HUES6 (cell line): ENCODE measurements around the gene FN3KRP.

Experiments
- H3K27ac ChIP-seq: 2 replicates; pipeline ENCODE4 v1.7.0; 2013; ENCODE audit warnings: low read depth, mild to moderate bottlenecking, low read length, inconsistent platforms
- H3K27me3 ChIP-seq: 2 replicates; pipeline ENCODE4 v1.6.1; 2013; ENCODE audit warnings: low read length; ENCODE audit not compliant: control insufficient read depth, insufficient read depth
- H3K36me3 ChIP-seq: 2 replicates; pipeline ENCODE4 v1.6.1; 2013; ENCODE audit warnings: low read length; ENCODE audit not compliant: control insufficient read depth, insufficient read depth
- H3K4me1 ChIP-seq: 2 replicates; pipeline ENCODE4 v1.6.1; 2013; ENCODE audit warnings: low read length; ENCODE audit not compliant: control insufficient read depth, insufficient read depth
- H3K4me3 ChIP-seq: 2 replicates; pipeline ENCODE4 v1.5.1; 2013; ENCODE audit warnings: low read depth, low read length
- H3K9ac ChIP-seq: one replicate; pipeline ENCODE4 v1.6.1; 2013; ENCODE audit warnings: mild to moderate bottlenecking, low read length
- H3K9me3 ChIP-seq: 2 replicates; pipeline ENCODE4 v1.6.1; 2013; ENCODE audit warnings: low read depth, low read length; ENCODE audit not compliant: control insufficient read depth, insufficient read depth

FN3KRP gene

GRCh38 chr17:82713071-82713723 is 3.3 kb upstream of the FN3KRP start:
- Histone ChIP-seq H3K27ac (no peak overlapping the region), H3K36me3 (no peaks in the 10 kb centered on the region), H3K4me3 (no peak overlapping the region), H3K4me1 (peaks cover 6% of the 10 kb centered on the region), H3K9me3 (no peaks in the 10 kb centered on the region), H3K27me3 (peaks cover 10% of the 10 kb centered on the region; the same call in 1 of the 2 replicates), H3K9ac (no peak overlapping the region)

GRCh38 chr17:82718986-82719685 is 2.6 kb downstream of the FN3KRP start:
- H3K9me3 ChIP-seq: no peaks in the 10 kb centered on the region
- H3K36me3 ChIP-seq: peaks cover 33% of the 10 kb centered on the region
- H3K27ac ChIP-seq: no peak overlapping the region
- no peak overlapping the region for H3K4me3 ChIP-seq
- no peak overlapping the region for H3K9ac ChIP-seq
- H3K4me1 ChIP-seq: peaks cover 6% of the 10 kb centered on the region
- H3K27me3 ChIP-seq: peaks cover 3% of the 10 kb centered on the region; the same call in 1 of the 2 replicates

- H3K36me3 ChIP-seq: peaks cover 36% of the 10 kb centered on the region
- peaks cover 6% of the 10 kb centered on the region for H3K4me1 ChIP-seq
- no peak overlapping the region for H3K4me3 ChIP-seq
- no peaks in the 10 kb centered on the region for H3K9me3 ChIP-seq
- H3K27ac ChIP-seq: no peak overlapping the region
- H3K9ac ChIP-seq: no peak overlapping the region
- H3K27me3 ChIP-seq: peaks cover 3% of the 10 kb centered on the region; the same call in 1 of the 2 replicates
These were observed 3.7 kb downstream of the FN3KRP start for GRCh38 chr17:82720204-82720603.

GRCh38 chr17:82722341-82723013 is 6.0 kb downstream of the FN3KRP start:
- H3K27ac ChIP-seq: no peak overlapping the region
- peaks cover 3% of the 10 kb centered on the region; the same call in 1 of the 2 replicates for H3K4me1 ChIP-seq
- no peak overlapping the region for H3K9ac ChIP-seq
- H3K27me3 ChIP-seq: no peaks in the 10 kb centered on the region
- H3K9me3 ChIP-seq: no peaks in the 10 kb centered on the region
- peaks cover 52% of the 10 kb centered on the region for H3K36me3 ChIP-seq
- H3K4me3 ChIP-seq: no peak overlapping the region

- no peak overlapping the region for H3K27ac ChIP-seq
- H3K9ac ChIP-seq: no peak overlapping the region
- H3K9me3 ChIP-seq: no peaks in the 10 kb centered on the region
- H3K36me3 ChIP-seq: peaks cover 57% of the 10 kb centered on the region
- no peaks in the 10 kb centered on the region for H3K4me1 ChIP-seq
- H3K4me3 ChIP-seq: no peak overlapping the region
- H3K27me3 ChIP-seq: no peaks in the 10 kb centered on the region
These were observed 6.8 kb downstream of the FN3KRP start for GRCh38 chr17:82723169-82723807.

- H3K27ac ChIP-seq: no peak overlapping the region
- no peaks in the 10 kb centered on the region for H3K9me3 ChIP-seq
- H3K4me3 ChIP-seq: no peak overlapping the region
- H3K9ac ChIP-seq: no peak overlapping the region
- H3K36me3 ChIP-seq: peaks cover 44% of the 10 kb centered on the region
- H3K27me3 ChIP-seq: no peaks in the 10 kb centered on the region
- H3K4me1 ChIP-seq: no peaks in the 10 kb centered on the region
These were observed 9.9 kb downstream of the FN3KRP start for GRCh38 chr17:82726427-82726826.

- Histone ChIP-seq H3K9me3 (peaks cover 13% of the 10 kb centered on the region; the same call in 1 of the 2 replicates), H3K4me1 (no peaks in the 10 kb centered on the region), H3K9ac (no peak overlapping the region), H3K27ac (no peak overlapping the region), H3K27me3 (no peaks in the 10 kb centered on the region), H3K4me3 (no peak overlapping the region), H3K36me3 (peaks cover 38% of the 10 kb centered on the region)
These were observed 13.2 kb downstream of the FN3KRP start for GRCh38 chr17:82729479-82730260.

GRCh38 chr17:82732118-82732743 is 15.7 kb downstream of the FN3KRP start:
- no peak overlapping the region for H3K4me3 ChIP-seq
- peaks cover 5% of the 10 kb centered on the region for H3K27me3 ChIP-seq
- no peak overlapping the region for H3K27ac ChIP-seq
- peaks cover 25% of the 10 kb centered on the region for H3K36me3 ChIP-seq
- H3K9me3 ChIP-seq: peaks cover 13% of the 10 kb centered on the region; the same call in 1 of the 2 replicates
- no peaks in the 10 kb centered on the region for H3K4me1 ChIP-seq
- H3K9ac ChIP-seq: no peak overlapping the region

GRCh38 chr17:82734987-82735866 is 18.7 kb downstream of the FN3KRP start, which contains the start of gene FN3K:
Gene FN3K (plus strand): TSS chr17:82735615. CDS start chr17:82735637, 22 bp downstream.
- H3K27ac ChIP-seq: no peak within 1 kb of the TSS; the same call in 1 of the 2 replicates
- peaks cover 5% of the 10 kb centered on the region for H3K27me3 ChIP-seq
- H3K4me3 ChIP-seq: peak within 1 kb of the TSS; percentile 79
- H3K36me3 ChIP-seq: peaks cover 25% of the 10 kb centered on the region
- no peaks in the 10 kb centered on the region for H3K4me1 ChIP-seq
- H3K9me3 ChIP-seq: peaks cover 18% of the 10 kb centered on the region
- H3K9ac ChIP-seq: peak within 1 kb of the TSS; percentile 83
